Measurements from ENCODE around the gene LSM12.
A peak's percentile ranks its signal among the peaks of the same experiment; 100 is the strongest.

The LSM12 gene

DNA sequence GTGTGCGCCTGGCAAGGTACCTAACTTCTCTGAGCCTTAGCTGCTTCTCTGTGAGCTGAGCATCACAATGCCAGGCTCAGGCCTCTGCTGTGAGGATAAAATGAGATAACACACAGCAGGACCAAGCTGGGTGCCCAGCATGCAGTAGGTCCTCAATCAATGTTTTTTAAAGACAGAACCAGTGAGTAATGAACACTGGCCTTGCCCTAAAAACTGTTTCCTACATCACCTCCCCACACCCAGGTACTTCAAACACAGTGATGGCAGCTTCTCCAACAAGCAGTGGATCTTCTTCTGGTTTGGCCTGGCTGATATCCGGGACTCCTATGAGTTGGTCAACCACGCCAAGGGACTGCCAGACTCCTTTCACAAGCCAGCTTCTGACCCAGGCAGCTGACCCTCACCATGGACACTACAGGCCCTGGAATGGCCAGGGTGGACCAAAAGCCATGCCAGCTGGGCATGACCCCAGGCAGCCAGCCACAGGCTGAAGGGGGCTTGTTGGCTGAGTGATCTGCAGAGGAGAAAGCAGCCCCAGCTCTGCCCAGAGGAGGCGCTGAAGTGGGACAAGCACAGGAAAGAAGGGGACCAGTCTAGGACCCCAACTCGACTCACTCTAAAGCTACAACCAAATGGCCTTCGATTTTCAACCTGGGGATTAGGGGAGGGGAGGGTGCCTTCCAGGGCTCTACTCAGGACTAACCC is 58.1 kb downstream of the LSM12 start:
- DNase-seq = no peak
- Histone ChIP-seq H3K9me3 (ENCODE audit: control insufficient read depth, low read length) (no peaks in the 10 kb centered on the region), H3K4me1 (ENCODE audit: control insufficient read depth, insufficient read depth, low read length, poor library complexity, severe bottlenecking) (peaks cover 37% of the 10 kb centered on the region), H3K27ac (ENCODE audit: insufficient read depth, low read length, poor library complexity, severe bottlenecking) (no peak overlapping the region), H3K36me3 (ENCODE audit: control insufficient read depth, insufficient read depth, low read length) (peaks cover 19% of the 10 kb centered on the region), H3K27me3 (replicated peaks; ENCODE audit: control insufficient read depth, insufficient read depth, low read length, poor library complexity, severe bottlenecking) (no peaks in the 10 kb centered on the region), H3K4me3 (ENCODE audit: insufficient read depth, low read depth, low read length, poor library complexity, severe bottlenecking) (peak overlapping the region; percentile 78)

- Histone ChIP-seq H3K27ac (ENCODE audit: insufficient read depth, low read length, poor library complexity, severe bottlenecking) (peak overlapping the region; percentile 43), H3K27me3 (replicated peaks; ENCODE audit: control insufficient read depth, insufficient read depth, low read length, poor library complexity, severe bottlenecking) (no peaks in the 10 kb centered on the region), H3K4me1 (ENCODE audit: control insufficient read depth, insufficient read depth, low read length, poor library complexity, severe bottlenecking) (peaks cover 37% of the 10 kb centered on the region), H3K9me3 (ENCODE audit: control insufficient read depth, low read length) (no peaks in the 10 kb centered on the region), H3K4me3 (ENCODE audit: insufficient read depth, low read depth, low read length, poor library complexity, severe bottlenecking) (peak overlapping the region; percentile 78), H3K36me3 (ENCODE audit: control insufficient read depth, insufficient read depth, low read length) (peaks cover 18% of the 10 kb centered on the region)
- no peak for DNase-seq
Observed at GRCh38 chr17:44007346-44008204, 58.9 kb downstream of the LSM12 start.

DNA sequence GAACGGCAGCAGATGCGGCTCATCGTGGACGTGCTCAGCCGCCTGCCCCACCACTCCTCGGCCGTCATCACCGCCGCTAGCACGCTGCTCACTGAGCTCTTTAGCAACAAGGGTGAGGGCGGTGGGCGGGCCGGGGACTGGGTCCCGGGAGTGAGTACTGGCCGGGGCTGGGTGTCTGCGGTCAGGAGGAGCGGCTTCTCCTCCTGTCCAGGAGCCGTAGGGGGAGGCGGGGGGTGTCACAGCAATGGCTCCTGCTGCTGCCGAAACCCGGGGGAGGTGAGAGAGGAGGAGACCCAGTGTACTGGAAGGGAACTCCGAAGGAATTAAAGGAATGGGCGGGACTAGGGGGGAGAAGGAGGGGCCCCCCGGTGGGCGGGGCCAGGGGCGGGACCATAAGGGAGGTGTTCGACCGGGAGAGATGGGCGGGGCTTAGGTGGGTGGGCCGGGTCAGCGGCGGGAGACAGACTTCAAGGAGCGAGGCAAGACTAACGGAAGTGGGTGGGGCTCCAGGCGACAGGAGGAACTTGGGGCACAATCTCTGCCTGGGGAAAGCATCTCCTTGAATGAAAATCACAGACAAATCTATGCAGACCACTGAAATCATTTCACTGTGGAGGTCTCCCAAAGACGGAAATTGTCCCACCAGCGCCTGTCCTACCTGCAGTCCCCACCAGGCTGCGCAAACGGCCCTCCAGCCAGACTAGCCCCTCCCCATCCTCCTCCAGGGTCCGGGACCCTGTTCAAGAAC is 59.7 kb downstream of the LSM12 start:
- H3K4me3 ChIP-seq (ENCODE audit: insufficient read depth, low read depth, low read length, poor library complexity, severe bottlenecking) = peak overlapping the region; percentile 78
- H3K9me3 ChIP-seq (ENCODE audit: control insufficient read depth, low read length) = no peaks in the 10 kb centered on the region
- H3K4me1 ChIP-seq (ENCODE audit: control insufficient read depth, insufficient read depth, low read length, poor library complexity, severe bottlenecking) = peaks cover 37% of the 10 kb centered on the region
- H3K27ac ChIP-seq (ENCODE audit: insufficient read depth, low read length, poor library complexity, severe bottlenecking) = peak overlapping the region; percentile 43
- DNase-seq = peak; percentile 95 to 98 (median 98)
- H3K27me3 ChIP-seq (replicated peaks; ENCODE audit: control insufficient read depth, insufficient read depth, low read length, poor library complexity, severe bottlenecking) = no peaks in the 10 kb centered on the region
- H3K36me3 ChIP-seq (ENCODE audit: control insufficient read depth, insufficient read depth, low read length) = peaks cover 10% of the 10 kb centered on the region

GRCh38 chr17:44006272-44006597 is 60.2 kb downstream of the LSM12 start:
- Histone ChIP-seq H3K4me3 (ENCODE audit: insufficient read depth, low read depth, low read length, poor library complexity, severe bottlenecking) (peak overlapping the region; percentile 78), H3K27ac (ENCODE audit: insufficient read depth, low read length, poor library complexity, severe bottlenecking) (no peak overlapping the region)
- no peak for DNase-seq

DNA sequence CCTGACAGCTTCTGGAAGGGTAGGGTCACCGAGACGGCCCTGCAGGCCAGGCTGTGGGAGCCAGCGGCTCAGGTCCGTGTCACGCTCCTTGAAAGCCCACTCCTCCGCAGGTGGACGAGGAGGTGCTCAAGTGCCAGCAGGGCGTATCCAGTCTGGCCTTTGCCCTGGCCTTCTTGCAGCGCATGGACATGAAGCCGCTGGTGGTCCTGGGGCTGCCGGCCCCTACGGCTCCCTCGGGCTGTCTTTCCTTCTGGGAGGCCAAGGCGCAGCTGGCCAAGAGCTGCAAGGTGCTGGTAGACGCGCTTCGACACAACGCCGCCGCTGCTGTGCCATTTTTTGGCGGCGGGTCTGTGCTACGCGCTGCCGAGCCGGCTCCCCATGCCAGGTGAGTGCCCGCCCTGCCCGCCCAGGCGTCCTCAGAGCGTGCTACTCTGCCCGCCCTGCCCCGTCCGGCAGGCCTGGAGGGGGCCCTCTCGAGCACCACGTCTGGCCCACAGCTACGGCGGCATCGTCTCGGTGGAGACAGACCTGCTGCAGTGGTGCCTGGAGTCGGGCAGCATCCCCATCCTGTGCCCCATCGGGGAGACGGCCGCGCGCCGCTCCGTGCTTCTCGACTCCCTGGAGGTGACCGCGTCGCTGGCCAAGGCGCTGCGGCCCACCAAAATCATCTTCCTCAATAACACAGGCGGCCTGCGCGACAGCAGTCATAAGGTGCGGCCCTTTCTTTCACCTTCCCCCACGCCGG is 60.8 kb downstream of the LSM12 start:
- Histone ChIP-seq H3K4me3 (ENCODE audit: insufficient read depth, low read depth, low read length, poor library complexity, severe bottlenecking) (peak overlapping the region; percentile 78), H3K9me3 (ENCODE audit: control insufficient read depth, low read length) (no peaks in the 10 kb centered on the region), H3K4me1 (ENCODE audit: control insufficient read depth, insufficient read depth, low read length, poor library complexity, severe bottlenecking) (peaks cover 37% of the 10 kb centered on the region), H3K27ac (ENCODE audit: insufficient read depth, low read length, poor library complexity, severe bottlenecking) (no peak overlapping the region), H3K36me3 (ENCODE audit: control insufficient read depth, insufficient read depth, low read length) (peaks cover 6% of the 10 kb centered on the region), H3K27me3 (replicated peaks; ENCODE audit: control insufficient read depth, insufficient read depth, low read length, poor library complexity, severe bottlenecking) (no peaks in the 10 kb centered on the region)
- DNase-seq = no peak

More at GRCh38 chr17:44006272-44006597, 60.2 kb downstream of the LSM12 start:
- H3K27me3 ChIP-seq (replicated peaks; ENCODE audit: control insufficient read depth, insufficient read depth, low read length, poor library complexity, severe bottlenecking) = no peaks in the 10 kb centered on the region
- peaks cover 8% of the 10 kb centered on the region for H3K36me3 ChIP-seq (ENCODE audit: control insufficient read depth, insufficient read depth, low read length)
- H3K9me3 ChIP-seq (ENCODE audit: control insufficient read depth, low read length) = no peaks in the 10 kb centered on the region
- peaks cover 37% of the 10 kb centered on the region for H3K4me1 ChIP-seq (ENCODE audit: control insufficient read depth, insufficient read depth, low read length, poor library complexity, severe bottlenecking)

- Histone ChIP-seq H3K9me3 (ENCODE audit: control insufficient read depth, low read length) (no peaks in the 10 kb centered on the region), H3K27me3 (replicated peaks; ENCODE audit: control insufficient read depth, insufficient read depth, low read length, poor library complexity, severe bottlenecking) (no peaks in the 10 kb centered on the region), H3K4me3 (ENCODE audit: insufficient read depth, low read depth, low read length, poor library complexity, severe bottlenecking) (peak overlapping the region; percentile 78), H3K4me1 (ENCODE audit: control insufficient read depth, insufficient read depth, low read length, poor library complexity, severe bottlenecking) (peaks cover 37% of the 10 kb centered on the region), H3K36me3 (ENCODE audit: control insufficient read depth, insufficient read depth, low read length) (peaks cover 5% of the 10 kb centered on the region), H3K27ac (ENCODE audit: insufficient read depth, low read length, poor library complexity, severe bottlenecking) (no peak overlapping the region)
- DNase-seq = no peak
Observed at GRCh38 chr17:44004761-44005526, 61.5 kb downstream of the LSM12 start.

- Histone ChIP-seq H3K36me3 (ENCODE audit: control insufficient read depth, insufficient read depth, low read length) (peaks cover 1% of the 10 kb centered on the region), H3K27ac (ENCODE audit: insufficient read depth, low read length, poor library complexity, severe bottlenecking) (no peak within 1 kb of the TSS), H3K4me3 (ENCODE audit: insufficient read depth, low read depth, low read length, poor library complexity, severe bottlenecking) (peak within 1 kb of the TSS; percentile 78), H3K27me3 (replicated peaks; ENCODE audit: control insufficient read depth, insufficient read depth, low read length, poor library complexity, severe bottlenecking) (no peaks in the 10 kb centered on the region), H3K4me1 (ENCODE audit: control insufficient read depth, insufficient read depth, low read length, poor library complexity, severe bottlenecking) (peaks cover 37% of the 10 kb centered on the region), H3K9me3 (ENCODE audit: control insufficient read depth, low read length) (no peaks in the 10 kb centered on the region)
- DNase-seq = peak in 1 of 3 donors; percentile 9
Observed at GRCh38 chr17:44004077-44004760, 62.3 kb downstream of the LSM12 start, which contains the start of gene NAGS. Gene NAGS, plus strand, starts transcription at chr17:44004622. Its CDS starts 42 bp downstream, at chr17:44004664.

DNA sequence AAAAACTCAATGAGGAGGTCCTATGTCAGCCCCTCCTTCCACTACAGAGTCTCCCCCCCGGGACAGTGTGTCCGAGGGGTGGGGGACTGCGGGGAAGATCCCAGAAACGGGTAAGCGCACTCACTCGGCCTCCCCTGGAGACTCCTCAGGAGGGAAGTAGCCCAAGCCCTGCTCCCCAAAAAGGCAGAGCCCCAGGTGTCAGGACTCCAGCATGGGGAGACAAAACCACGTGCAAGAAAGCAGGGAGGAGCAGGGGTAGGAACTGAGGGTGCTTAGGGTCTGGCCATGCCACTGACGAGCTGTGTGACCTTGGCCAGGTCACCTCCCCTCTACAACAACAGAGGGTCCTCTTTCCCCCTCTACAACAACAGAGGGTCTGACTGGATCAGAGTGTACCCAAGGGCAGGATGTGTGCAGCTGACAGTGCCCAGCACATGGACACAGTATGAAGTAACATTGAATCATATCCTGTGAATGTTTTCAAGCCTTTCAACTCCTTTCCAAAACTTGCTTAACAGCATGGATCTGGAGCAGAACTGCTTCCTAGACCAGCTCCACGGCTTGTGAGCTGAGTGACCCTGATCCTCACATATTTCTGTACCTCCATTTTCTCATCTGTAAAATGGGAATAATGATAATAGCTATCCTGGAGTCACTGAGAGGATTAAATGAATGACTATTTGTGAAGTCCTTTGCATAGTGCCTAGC is 64.2 kb downstream of the LSM12 start:
- Histone ChIP-seq H3K27me3 (replicated peaks; ENCODE audit: control insufficient read depth, insufficient read depth, low read length, poor library complexity, severe bottlenecking) (no peaks in the 10 kb centered on the region), H3K27ac (ENCODE audit: insufficient read depth, low read length, poor library complexity, severe bottlenecking) (no peak overlapping the region), H3K9me3 (ENCODE audit: control insufficient read depth, low read length) (no peaks in the 10 kb centered on the region), H3K4me3 (ENCODE audit: insufficient read depth, low read depth, low read length, poor library complexity, severe bottlenecking) (no peak overlapping the region), H3K4me1 (ENCODE audit: control insufficient read depth, insufficient read depth, low read length, poor library complexity, severe bottlenecking) (peaks cover 22% of the 10 kb centered on the region), H3K36me3 (ENCODE audit: control insufficient read depth, insufficient read depth, low read length) (no peaks in the 10 kb centered on the region)
- no peak for DNase-seq

Measured in effector memory CD4-positive, alpha-beta T cell (primary cell).